NCI-H1092 (cell line): ENCODE measurements around the gene HPD.
"Not testable (repeated sequence)": the region's sequence is repeated elsewhere in the genome, so short reads cannot be mapped to it uniquely, and the experiment has no call there.

Experiments
- DNase-seq: peaks from one replicate; lab custom pipeline; 2025; lab: John Stamatoyannopoulos, UW

The HPD gene

GRCh38 chr12:121861636-121862254, 3.1 kb upstream of the HPD start:
- no peak for DNase-seq

DNA sequence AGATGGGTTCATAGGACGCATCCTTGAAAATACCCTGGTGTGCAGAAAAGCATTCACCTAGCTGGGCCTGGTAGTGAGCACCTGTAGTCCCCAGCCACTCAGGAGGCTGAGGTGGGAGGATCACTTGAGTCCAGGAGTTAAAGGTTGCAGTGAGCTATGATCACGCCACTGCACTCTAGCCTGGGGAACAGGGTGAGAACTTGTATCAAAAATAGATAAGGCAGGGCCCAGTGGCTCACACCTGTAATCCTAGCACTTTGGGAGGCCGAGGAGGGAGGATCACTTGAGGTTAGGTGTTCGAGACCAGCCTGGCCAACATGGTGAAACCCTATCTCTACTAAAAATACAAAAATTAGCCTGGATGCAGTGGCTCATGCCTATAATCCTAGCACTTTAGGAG, 2.0 kb upstream of the HPD start:
- not testable (repeated sequence) for DNase-seq

GRCh38 chr12:121860257-121860656, 1.6 kb upstream of the HPD start:
- DNase-seq: no peak

DNA sequence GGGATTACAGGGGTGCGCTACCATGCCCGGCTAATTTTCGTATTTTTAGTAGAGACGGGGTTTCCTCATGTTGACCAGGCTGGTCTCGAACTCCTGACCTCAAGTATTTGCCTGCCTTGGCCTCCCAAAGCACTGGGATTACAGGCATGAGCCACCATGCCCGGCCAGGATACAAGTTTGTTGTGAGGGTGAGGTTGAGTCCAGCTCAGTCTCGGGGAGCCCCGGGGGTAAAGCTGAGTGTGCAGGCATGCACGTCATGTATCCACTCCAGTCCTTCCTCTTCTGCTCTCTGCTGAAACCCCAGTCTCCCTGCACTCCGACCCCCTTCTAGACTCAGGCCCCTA, 369 bp downstream of the HPD start:
- DNase-seq: no peak

- DNase-seq: no peak
Measured at GRCh38 chr12:121857322-121858246, 1.1 kb downstream of the HPD start.

- DNase-seq: not testable (repeated sequence)
Measured at GRCh38 chr12:121852392-121852791, 6.3 kb downstream of the HPD start.

DNA sequence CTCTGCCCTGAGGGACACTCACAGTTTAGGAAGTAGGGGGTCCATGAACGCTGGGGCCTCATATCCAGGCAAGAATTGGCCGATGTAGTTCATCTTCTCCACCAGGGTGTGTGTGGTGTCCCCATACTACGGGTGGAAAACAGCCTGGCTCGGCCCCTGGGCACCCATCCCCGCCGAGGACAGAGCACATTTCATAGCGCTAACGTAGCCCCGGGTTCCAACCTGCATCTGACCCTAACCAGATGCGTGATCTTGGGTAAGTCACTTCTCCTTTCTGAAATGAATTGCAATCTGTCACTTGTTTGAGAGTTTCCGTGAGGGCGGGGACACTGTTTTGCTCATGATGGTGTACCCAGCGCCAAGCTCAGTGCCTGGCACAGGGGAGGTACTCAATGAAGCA, 9.0 kb downstream of the HPD start:
- no peak for DNase-seq

- DNase-seq: no peak
Measured at GRCh38 chr12:121849211-121849610, 9.4 kb downstream of the HPD start.

- DNase-seq: no peak
Measured at GRCh38 chr12:121845701-121846100, 13.0 kb downstream of the HPD start.

DNA sequence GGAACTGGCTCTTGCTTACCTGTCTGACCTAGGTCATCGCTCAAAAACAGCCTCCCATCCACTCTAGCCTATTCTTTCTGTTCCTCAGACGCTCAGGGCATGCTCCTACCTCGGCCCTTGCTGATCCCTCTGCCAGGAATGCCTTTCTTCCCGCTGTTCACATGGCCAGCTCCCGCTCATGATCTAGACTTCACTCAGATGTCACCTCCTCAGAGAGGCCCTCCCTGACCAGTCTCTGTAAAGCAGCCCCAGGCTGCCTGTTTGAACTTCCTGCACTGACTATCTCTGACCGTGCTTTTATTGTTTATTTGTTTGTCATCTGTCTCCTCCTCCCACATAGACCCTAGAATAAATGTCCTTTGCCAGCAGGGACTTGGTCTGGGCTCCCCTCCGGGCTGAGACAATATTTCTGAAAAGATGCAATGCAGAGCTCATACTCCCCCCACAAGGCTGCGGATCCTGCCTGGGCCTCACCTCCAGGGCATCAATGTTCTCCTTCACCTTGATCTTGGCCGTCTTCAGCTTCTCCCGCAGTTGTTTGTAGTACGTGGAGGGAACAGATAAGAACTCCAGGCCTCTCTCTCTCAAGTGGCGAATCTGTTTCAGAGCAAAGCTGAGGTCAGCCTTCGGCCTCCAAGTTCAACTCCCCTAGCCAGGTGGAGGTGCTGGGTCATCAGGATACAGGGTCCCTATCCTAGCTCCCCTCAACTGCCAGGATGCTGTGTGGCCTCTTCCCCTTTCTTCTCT, 15.2 kb downstream of the HPD start:
- DNase-seq: no peak

DNA sequence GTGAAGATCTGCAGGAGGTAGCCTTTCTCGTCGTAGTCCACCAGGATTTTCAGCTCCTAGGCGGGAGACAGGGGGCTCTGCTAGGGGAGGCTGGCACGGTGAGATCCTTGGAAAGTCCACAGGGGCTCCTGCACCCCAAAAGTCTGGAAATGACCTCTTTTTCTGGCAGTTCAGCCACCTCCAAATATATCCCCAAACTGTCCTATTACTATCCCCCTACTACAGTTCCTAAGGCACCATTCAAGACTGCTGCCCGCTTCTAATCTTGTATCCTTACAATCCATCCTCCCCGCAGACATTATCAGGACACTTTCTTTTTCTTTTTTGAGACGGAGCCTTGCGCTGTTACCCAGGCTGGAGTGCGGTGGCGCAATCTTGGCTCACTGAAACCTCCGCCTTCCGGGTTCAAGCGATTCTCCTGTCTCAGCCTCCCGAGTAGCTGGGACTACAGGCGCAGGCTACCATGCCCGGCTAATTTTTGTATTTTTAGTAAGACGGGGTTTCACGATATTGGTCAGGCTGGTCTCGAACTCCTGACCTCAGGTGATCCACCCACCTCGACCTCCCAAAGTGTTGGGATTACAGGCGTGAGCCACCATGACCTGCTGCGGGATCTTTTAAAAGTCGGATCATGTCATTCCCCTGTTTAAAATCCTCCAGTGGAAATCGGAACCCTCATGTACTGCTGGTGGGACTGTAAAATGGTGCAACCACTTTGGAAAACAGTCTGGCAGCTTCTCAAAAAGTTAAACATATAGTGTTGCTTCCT, 18.5 kb downstream of the HPD start:
- no peak for DNase-seq

DNA sequence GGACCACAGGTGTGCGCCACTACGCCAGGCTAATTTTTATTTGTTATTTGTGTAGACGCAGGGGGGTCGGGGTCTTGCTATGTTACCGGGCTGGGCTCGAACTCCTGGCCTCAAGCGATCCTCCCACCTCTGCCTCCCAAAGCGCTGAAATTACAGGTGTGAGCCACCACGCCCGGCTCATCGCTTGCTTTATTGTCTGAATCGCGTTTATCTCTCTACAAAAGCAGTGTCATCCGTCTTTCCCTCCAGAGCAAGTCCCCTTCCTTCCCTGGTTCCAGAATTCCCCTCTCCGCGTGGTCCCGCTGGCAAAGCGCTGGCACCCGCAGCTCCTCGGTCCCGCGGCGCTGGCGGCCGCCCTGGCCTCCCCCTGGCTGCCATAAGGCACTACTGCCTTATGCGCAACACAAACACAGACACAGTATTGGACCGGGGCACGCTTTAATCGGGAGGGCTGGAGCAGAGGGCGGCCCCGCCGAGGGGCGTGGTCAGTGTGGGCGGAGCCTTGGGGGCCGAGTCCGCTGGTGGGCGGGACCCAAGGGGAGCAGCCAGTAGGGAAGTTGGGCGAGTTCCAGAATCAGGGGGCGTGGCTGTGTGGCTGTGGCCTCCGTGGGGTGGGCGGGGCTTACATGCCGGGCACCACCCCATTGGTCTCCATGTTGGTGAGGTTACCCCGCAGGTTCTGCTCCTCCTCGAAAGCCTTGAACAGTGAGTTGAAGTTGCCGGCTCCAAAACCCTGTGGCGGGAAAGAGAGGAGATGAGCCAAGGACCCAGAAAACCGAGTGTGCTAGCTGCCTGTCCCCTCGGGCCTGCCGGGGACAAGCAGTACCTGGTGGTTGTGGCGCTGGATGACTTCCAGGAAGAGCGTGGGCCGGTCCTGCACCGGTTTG, 19.3 kb downstream of the HPD start:
- peak; percentile 92 for DNase-seq

- no peak for DNase-seq
Measured at GRCh38 chr12:121838126-121838525, 20.5 kb downstream of the HPD start.

DNA sequence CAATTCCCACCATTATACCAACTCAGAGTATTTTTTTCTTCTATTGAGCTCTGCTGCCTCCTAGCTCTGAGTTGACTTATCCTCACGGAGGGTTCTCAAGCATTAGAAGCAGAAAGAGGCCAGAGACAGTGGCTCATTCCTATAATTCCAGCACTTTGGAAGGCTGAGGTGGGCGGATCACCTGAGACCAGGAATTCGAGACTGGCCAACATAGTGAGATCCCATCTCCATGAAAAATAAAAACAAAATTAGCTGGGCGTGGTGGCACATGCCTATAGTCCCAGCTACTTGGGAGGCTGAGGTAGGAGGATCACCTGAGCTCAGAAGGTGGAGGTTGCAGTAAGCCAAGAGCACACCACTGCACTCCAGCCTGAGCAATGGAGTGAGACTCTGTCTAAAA, 21.0 kb downstream of the HPD start:
- DNase-seq: no peak

- no peak for DNase-seq
Measured at GRCh38 chr12:121831571-121832245, 27.0 kb downstream of the HPD start.

GRCh38 chr12:121830588-121831265, 27.9 kb downstream of the HPD start:
- no peak for DNase-seq

DNA sequence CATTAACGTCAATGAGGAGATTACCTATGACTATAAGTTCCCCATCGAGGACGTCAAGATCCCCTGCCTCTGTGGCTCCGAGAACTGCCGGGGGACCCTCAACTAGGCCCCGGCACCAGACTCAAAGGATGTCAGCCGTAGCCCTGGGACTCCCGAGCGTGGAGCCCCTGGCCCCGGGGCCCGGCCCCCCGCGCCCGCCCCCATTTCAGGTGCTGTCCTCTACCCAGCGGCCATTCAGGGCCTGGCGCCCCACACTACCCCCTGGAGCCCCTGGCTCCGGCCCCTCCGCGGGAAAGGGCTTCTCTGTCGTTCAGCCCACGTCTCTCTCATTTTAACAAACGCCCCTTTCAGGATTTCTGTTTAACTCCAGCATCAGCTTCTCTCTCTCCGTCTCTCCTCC, 28.5 kb downstream of the HPD start:
- DNase-seq: no peak

- DNase-seq: no peak
Measured at GRCh38 chr12:121829250-121829918, 29.3 kb downstream of the HPD start.

GRCh38 chr12:121828826-121829225, 29.8 kb downstream of the HPD start:
- DNase-seq: no peak
